Transverse colon (tissue), 4 donors: Measurements from ENCODE around the gene DNPEP.

Experiments
- POLR2AphosphoS5 ChIP-seq, 3 donors: sonication (generic); formaldehyde crosslinking; IDR thresholded peaks; one replicate each; pipeline ENCODE4 v1.6.1; 2016; ENCODE audit warnings: antibody characterized with exemption in 3 of 3
- TF ChIP-seq, protein P1 (sequence below), 5 experiments: fragments of 200-600 bp in 3 of 5; fragments of 450-650 bp in 2 of 5; sonication (generic) in 3 of 5; IDR thresholded peaks; 1 replicate in 2 of 5; 2 replicates in 3 of 5; pipeline ENCODE4 v1.5.1; 2016 to 2017; ENCODE audit warnings: antibody characterized with exemption in 5 of 5, inconsistent platforms in 3 of 5, mild to moderate bottlenecking in 2 of 5, moderate library complexity in 1 of 5

DNA sequence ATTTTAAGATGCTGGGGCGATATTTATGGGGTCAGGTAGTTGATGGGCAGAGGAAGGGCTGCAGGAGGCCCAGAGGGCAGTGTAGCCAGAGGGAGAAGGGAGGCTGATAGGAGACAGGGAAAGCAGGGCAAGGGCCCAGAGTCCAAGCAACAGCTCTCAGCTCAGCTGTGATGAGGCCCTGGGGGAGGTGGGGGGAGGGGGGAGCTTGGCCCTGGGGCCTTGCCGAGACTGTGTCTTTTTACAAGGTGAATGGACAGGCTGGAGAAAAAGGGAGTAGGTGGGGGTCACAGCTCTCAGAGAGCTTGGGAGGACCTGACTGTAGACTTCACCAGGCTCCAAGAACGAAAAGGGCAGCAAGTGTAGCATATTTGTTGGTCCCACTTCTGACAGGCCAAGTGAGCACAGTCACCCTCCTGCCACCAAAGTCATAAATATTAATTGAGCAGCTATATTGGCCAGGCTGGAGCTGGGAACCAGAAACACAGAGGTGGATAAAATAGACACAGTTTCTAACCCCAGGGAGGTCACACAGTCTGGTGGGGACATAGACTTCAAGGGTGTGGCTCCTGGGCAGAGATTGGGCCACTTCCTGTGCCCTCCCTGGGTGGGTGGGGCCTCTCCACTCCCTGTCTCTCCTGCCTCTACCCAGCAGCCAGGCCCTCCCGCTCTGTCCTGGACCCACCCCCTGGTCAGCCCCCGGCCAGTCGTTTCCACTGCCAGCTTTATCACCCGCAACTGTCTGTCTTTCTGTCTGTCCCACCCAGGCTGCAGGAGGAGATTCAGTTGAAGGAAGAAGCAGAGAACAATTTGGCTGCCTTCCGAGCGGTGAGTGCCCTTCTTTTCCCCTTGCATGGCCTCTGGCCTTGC lies 31.9 kb upstream of the DNPEP start:
- TF ChIP-seq, protein P1, sequence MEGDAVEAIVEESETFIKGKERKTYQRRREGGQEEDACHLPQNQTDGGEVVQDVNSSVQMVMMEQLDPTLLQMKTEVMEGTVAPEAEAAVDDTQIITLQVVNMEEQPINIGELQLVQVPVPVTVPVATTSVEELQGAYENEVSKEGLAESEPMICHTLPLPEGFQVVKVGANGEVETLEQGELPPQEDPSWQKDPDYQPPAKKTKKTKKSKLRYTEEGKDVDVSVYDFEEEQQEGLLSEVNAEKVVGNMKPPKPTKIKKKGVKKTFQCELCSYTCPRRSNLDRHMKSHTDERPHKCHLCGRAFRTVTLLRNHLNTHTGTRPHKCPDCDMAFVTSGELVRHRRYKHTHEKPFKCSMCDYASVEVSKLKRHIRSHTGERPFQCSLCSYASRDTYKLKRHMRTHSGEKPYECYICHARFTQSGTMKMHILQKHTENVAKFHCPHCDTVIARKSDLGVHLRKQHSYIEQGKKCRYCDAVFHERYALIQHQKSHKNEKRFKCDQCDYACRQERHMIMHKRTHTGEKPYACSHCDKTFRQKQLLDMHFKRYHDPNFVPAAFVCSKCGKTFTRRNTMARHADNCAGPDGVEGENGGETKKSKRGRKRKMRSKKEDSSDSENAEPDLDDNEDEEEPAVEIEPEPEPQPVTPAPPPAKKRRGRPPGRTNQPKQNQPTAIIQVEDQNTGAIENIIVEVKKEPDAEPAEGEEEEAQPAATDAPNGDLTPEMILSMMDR (IDR thresholded peaks at IDR 0.05) = no peak
- peak in 1 of 3 donors; percentile 30 for TF ChIP-seq POLR2AphosphoS5 (IDR thresholded peaks at IDR 0.05)
